Activated CD8-positive, alpha-beta memory T cell treated with anti-CD3 and anti-CD28 coated beads, Interleukin-2, amount 50 U/mL, for 24 hours (primary cell): ENCODE results near the gene SDCCAG8.

Experiments used
- DNase-seq: peaks from one replicate; pipeline ENCODE4 v3.0.0-alpha.2; 2020; ENCODE audit errors: extremely low read depth

SDCCAG8 gene

GRCh38 chr1:243281672-243282071 lies 25.8 kb downstream of the SDCCAG8 start:
- DNase-seq, result no peak

DNA sequence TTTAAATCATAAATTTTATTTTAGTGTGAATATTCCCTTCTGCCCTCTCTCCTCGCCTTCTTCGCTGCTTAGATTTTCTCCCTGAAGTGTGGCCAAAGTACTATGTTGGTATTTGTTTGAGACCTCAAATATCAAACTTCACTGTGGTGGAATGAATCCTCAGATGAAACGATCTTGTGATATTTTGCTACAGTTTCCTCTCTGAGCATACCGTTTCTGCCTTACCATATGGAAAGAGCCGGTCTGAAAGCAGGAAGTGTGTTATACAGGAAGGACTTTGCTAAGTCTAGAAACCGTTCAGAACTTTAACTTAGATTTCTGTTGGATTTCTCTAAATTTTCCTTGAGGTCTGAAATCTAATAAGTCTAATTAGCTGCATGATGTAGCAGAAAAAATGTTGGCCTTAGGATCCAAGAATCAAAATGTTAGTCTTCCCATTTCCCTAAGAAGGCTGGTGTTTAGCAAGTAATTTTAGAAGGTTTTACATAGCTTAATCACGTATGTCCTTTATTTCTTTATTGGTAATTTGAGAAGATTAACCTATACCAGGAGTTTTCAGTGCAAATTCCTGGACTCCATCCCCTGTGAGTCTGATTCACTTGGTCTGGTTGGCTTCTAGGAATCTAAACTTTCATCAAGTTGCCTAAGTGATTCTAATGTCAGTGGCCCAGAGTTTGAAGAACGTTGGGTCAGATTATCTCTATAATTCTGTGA lies 30.7 kb downstream of the SDCCAG8 start:
- no peak for DNase-seq

GRCh38 chr1:243287123-243287460 lies 31.3 kb downstream of the SDCCAG8 start:
- no peak for DNase-seq

GRCh38 chr1:243287652-243288051 lies 31.8 kb downstream of the SDCCAG8 start:
- DNase-seq, result no peak

GRCh38 chr1:243288062-243288461 lies 32.2 kb downstream of the SDCCAG8 start:
- DNase-seq, result no peak

- no peak for DNase-seq
Measured at GRCh38 chr1:243291292-243291691, 35.5 kb downstream of the SDCCAG8 start.

GRCh38 chr1:243292117-243292516 lies 36.3 kb downstream of the SDCCAG8 start:
- no peak for DNase-seq

DNA sequence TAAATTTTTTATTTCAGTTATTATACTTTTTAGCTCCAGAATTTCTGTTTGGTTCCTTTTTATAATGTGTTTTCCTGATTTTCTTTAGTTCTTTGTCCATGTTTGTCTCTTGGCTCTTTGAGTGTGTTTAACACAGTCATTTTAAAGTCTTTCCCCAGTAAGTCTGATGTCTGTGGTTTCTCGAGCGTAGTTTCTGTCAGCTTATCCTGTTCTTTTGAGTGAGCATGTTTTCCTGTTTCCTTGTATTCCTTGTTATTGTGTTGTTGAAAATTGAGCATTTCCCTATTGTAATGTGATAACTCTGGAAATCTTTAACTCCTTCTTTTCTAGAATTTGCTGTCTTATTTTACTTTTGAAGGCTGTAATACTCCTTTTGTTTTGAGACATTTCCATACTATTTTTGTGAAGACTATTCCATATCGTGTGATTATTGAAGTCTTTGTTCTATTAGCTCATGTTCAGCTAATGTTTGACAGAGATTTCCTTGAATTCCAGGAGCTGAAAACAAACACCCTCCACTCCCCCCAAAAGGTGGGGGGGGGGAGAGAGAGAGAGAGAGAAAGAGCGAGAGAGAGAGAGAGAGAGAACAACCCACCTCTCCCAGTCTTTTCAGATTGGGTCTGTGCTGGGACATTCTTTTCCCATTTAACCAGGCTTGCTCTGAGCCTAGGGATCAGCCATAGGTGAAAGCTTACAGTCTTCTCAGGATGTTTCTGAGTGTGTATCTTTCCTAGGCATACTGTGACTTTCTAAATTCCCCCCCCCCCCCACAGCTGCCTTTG lies 38.3 kb downstream of the SDCCAG8 start:
- DNase-seq, result no peak

DNA sequence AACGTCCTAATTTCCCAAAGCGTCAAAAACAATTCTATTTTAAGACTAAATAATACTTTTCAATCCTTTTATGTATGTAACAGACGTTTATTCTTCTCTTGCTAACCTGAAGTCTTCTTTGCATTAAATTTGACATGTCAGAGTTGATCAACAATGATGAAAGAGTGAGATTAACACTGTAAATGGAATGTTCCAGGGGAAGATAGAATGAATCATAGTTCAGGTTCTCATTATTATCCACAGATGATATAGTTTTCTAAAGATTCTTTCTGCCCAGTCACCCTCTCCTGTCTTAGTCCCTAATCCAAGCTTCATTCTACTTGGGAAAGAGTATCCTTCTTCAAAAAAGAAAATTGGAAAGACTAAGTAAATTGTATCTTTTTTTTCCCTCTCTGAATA lies 38.9 kb downstream of the SDCCAG8 start:
- no peak for DNase-seq

DNA sequence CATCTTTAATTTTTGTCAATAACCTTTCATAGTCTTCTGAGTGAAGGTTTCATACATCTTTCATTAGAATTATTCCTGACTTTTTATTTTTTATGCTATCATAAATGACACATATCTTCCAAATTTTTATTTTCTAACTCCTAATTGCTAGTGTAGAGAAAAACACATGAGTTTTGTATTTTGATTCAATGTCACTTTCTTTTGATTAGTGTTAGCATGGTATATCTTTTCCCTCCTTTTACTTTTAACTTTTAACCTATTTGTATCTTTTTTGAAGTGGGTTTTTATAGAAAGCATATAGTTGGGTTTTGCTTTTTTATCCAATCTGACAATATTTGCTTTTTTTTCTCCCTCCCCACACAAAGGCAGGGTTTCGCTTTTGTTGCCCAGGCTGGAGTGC lies 43.2 kb downstream of the SDCCAG8 start:
- DNase-seq, result no peak

DNA sequence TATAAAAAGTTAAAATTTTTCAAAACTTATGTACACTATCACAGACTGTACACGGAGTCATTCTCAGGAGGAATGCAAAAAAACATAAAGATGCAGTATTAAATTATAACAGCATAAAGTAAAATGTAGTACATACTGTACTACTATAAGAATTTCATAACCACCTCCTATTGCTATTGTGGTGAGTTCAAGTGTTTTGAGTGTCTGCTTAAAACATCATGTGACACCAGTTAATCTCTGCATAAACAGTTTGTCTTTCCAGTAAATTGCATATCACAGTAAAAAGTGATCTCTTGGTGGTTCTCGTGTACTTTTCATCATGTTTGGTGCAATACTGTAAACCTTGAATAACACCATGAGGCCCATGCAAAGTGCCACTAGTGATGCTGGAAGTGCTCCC lies 45.2 kb downstream of the SDCCAG8 start:
- DNase-seq, result no peak

DNA sequence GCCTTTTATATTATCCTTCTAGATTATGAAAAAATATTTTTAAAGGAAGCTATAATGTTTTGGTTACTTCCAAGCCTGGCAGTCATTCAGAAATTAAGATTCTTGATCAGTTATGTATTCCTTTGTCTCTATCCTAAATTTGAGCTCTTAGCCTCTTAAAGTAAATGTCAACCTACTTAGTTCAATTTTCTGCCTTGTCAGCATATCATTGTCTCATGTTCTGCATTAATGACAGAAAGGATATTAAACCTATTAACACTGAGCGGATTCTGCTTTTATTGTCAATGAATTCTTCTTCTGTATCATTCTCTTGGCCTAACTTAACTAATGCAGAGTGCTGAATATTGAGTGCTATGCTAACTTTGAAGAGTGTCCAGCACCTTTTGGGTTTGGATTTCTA lies 56.0 kb downstream of the SDCCAG8 start:
- DNase-seq, result no peak

DNA sequence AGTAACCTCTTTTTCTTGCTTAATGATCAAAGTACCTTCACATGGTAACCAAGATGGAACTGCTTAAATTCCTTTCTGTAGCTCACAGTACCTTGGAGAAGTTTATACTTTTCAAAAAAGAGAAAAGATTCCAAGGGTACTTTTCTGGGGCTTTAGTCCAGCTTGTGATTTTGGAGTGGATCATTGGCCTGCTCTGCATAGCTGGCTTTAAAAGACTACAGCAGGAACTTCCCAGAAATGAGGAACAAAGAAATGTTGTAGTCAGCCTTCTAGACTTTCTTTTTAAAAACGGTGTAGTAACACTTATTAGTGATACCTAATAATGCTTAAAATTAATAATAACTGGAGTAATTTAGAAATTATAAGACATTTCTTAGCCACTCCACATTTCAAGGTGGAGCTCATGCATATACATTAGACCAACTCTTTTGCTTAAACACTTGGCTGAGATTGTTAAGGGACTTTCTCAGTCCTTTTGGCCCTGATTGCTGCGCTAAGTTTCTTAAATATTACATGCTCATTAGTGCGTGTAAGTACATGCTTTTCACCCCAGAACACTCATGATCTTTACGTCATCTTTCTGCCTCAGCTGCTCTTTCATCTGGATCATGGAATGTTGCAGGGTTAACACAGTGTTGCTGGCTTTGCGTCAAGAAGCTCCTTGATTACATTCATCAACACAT lies 57.3 kb downstream of the SDCCAG8 start:
- no peak for DNase-seq

- no peak for DNase-seq
Measured at GRCh38 chr1:243313635-243314536, 58.0 kb downstream of the SDCCAG8 start.

DNA sequence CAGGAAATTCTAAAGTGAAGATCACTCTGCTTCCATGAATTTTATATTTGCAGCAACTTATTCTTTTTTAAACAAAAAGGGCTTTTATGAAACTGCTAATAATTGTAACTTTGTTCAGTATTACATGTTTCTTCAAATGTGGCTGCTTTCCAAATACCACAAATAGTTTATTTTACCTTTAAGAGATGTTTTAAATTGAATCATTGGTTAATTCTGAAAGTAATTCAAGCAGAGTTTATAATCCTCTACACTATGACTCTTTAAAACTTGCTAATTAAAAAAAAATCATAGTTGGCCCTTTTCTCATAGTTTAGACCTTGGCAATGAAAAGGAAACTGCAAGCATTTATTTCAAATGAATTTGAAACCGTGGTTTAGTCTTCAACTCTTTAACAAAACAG lies 59.6 kb downstream of the SDCCAG8 start:
- DNase-seq, result no peak

GRCh38 chr1:243315893-243316292 lies 60.1 kb downstream of the SDCCAG8 start:
- DNase-seq, result no peak

DNA sequence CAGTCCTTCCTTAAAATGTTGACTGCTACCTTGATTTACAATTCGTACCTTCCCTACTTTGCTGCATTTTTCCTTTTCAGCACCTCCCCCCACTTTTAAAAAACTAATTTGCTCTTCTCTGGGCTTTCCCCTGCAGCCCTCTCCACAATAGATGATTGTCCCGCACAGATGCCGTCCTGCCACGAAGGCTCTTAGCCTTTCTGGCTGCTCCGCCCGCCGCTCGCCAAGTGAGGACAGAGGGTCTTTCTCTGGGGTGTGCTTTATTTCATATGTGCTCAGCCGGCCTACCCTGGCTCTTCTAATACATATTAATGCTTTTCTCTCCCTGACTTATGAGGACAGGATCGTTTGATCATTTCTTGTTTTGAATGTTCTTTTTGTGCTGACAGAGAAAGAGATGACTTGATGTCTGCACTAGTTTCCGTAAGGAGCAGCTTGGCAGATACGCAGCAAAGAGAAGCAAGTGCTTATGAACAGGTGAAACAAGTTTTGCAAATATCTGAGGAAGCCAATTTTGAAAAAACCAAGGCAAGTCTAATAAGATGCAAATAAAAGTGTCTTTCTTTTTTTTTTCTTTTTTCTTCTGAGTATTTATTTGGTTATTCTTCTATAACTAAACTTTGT lies 60.6 kb downstream of the SDCCAG8 start:
- DNase-seq, result no peak

GRCh38 chr1:243320224-243320623 lies 64.4 kb downstream of the SDCCAG8 start:
- no peak for DNase-seq

- DNase-seq, result no peak
Measured at GRCh38 chr1:243322326-243322725, 66.5 kb downstream of the SDCCAG8 start.

- DNase-seq, result no peak
Measured at GRCh38 chr1:243323491-243323890, 67.7 kb downstream of the SDCCAG8 start.

DNA sequence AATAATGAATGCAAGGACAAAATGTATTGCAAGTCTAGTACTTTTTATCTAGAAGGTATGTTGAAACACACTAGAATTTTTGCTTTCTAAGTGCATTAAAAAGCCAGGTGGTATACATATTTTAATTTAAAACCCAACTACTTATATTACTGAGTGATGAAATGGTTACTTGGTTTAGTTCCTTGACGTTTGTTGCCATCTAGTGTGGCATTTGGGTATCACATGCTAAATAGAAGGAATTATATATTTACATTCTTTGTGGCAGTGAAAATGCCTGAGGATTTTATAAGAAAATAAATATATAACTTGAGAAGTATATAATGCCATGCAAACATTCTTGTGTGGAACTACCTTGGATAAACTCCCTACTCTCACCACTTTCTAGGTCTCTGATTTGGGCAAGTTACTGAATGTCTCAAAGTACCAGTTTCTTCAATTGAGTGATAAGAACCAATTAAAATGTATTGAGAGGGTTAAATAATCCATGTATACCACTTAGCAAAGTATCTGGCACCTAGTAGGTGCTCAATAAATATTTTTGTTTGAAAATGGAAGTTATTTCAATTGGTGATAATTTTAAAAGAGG lies 69.6 kb downstream of the SDCCAG8 start:
- DNase-seq, result no peak
